H9 (cell line): Measurements from ENCODE around the gene TP53BP1. TPM values are rescaled to one million over a fixed set of nuclear protein-coding genes. Genes with fewer than 3 reads are reported as not detected.

ENCODE experiments used
- DNase-seq: peaks from one replicate; pipeline ENCODE4 v3.0.0-alpha.2; 2017
- H2AFZ ChIP-seq: one replicate; pipeline ENCODE4 v1.6.1; 2013; ENCODE audit warnings: mild to moderate bottlenecking, low read length, control low read depth, moderate library complexity
- H2AK5ac ChIP-seq: 2 replicates; pipeline ENCODE4 v1.6.1; 2013; ENCODE audit warnings: low read length, control low read depth, mixed read lengths; ENCODE audit not compliant: insufficient read length
- H2BK120ac ChIP-seq: one replicate; pipeline ENCODE4 v1.6.1; 2013; ENCODE audit warnings: low read depth, mild to moderate bottlenecking, low read length, control low read depth, inconsistent platforms; ENCODE audit not compliant: poor library complexity, severe bottlenecking
- H2BK12ac ChIP-seq: 2 replicates; pipeline ENCODE4 v1.6.1; 2013; ENCODE audit warnings: low read length, control low read depth, mixed read lengths, low read depth; ENCODE audit not compliant: insufficient read length
- H2BK15ac ChIP-seq: 2 replicates; pipeline ENCODE4 v1.6.1; 2013; ENCODE audit warnings: low read depth, low read length, control low read depth
- H2BK20ac ChIP-seq: one replicate; pipeline ENCODE4 v1.6.1; 2013; ENCODE audit warnings: low read depth, mild to moderate bottlenecking, low read length, control low read depth, inconsistent platforms; ENCODE audit not compliant: poor library complexity, severe bottlenecking
- H2BK5ac ChIP-seq: 2 replicates; pipeline ENCODE4 v1.6.1; 2013; ENCODE audit warnings: low read length, control low read depth, mixed read lengths; ENCODE audit not compliant: insufficient read length
- H3K14ac ChIP-seq: 2 replicates; pipeline ENCODE4 v1.6.1; 2013; ENCODE audit warnings: low read length, control low read depth; ENCODE audit not compliant: insufficient read depth
- H3K18ac ChIP-seq: 2 replicates; pipeline ENCODE4 v1.6.1; 2013; ENCODE audit warnings: low read depth, mild to moderate bottlenecking, mixed read lengths, low read length, control low read depth; ENCODE audit not compliant: insufficient read length
- H3K23ac ChIP-seq: 2 replicates; pipeline ENCODE4 v1.6.1; 2013; ENCODE audit warnings: low read length, control low read depth, mixed read lengths, low read depth; ENCODE audit not compliant: insufficient read length
- H3K23me2 ChIP-seq: 2 replicates; pipeline ENCODE4 v1.6.1; 2013; ENCODE audit warnings: low read depth, mild to moderate bottlenecking, mixed read lengths, low read length, control low read depth; ENCODE audit not compliant: insufficient read length, poor library complexity, severe bottlenecking
- H3K27ac ChIP-seq: 2 replicates; pipeline ENCODE4 v1.5.1; 2013; ENCODE audit warnings: low read length, control low read depth, mixed read lengths, low read depth; ENCODE audit not compliant: insufficient read length
- H3K27me3 ChIP-seq: 2 replicates; pipeline ENCODE4 v1.6.1; 2013; ENCODE audit warnings: low read length, control low read depth, inconsistent platforms; ENCODE audit not compliant: insufficient read depth
- H3K4ac ChIP-seq: 2 replicates; pipeline ENCODE4 v1.6.1; 2013; ENCODE audit warnings: low read depth, mild to moderate bottlenecking, control low read depth, inconsistent platforms, low read length, moderate library complexity
- H3K4me1 ChIP-seq: 2 replicates; pipeline ENCODE4 v1.6.1; 2013; ENCODE audit warnings: low read length, control low read depth, inconsistent platforms; ENCODE audit not compliant: insufficient read depth
- H3K4me2 ChIP-seq: 2 replicates; pipeline ENCODE4 v1.6.1; 2013; ENCODE audit warnings: low read length, control low read depth, mixed read lengths; ENCODE audit not compliant: insufficient read length, insufficient read depth
- H3K56ac ChIP-seq: 2 replicates; pipeline ENCODE4 v1.6.1; 2013; ENCODE audit warnings: low read depth, mild to moderate bottlenecking, mixed read lengths, low read length, control low read depth; ENCODE audit not compliant: insufficient read length
- H3K79me1 ChIP-seq: 2 replicates; pipeline ENCODE4 v1.6.1; 2013; ENCODE audit warnings: low read depth, mild to moderate bottlenecking, moderate library complexity, low read length, control low read depth, inconsistent platforms; ENCODE audit not compliant: insufficient read depth, poor library complexity, severe bottlenecking
- H3K79me2 ChIP-seq: 2 replicates; pipeline ENCODE4 v1.6.1; 2013; ENCODE audit warnings: low read length, control low read depth, inconsistent platforms; ENCODE audit not compliant: insufficient read depth
- H3K9ac ChIP-seq: 2 replicates; pipeline ENCODE4 v1.6.1; 2013; ENCODE audit warnings: low read length, control low read depth, mixed read lengths; ENCODE audit not compliant: insufficient read length; ENCODE audit errors: extremely low read depth
- H3K9me3 ChIP-seq: one replicate; pipeline ENCODE4 v1.6.1; 2013; ENCODE audit warnings: low read depth, low read length, inconsistent platforms; ENCODE audit not compliant: control insufficient read depth
- H3T11ph ChIP-seq: one replicate; pipeline ENCODE4 v1.6.1; 2013; ENCODE audit warnings: mild to moderate bottlenecking, low read length, control low read depth, inconsistent platforms
- H4K20me1 ChIP-seq: one replicate; pipeline ENCODE4 v1.6.1; 2013; ENCODE audit not compliant: control insufficient read depth, insufficient read length, insufficient read depth
- H4K5ac ChIP-seq: 2 replicates; pipeline ENCODE4 v1.6.1; 2013; ENCODE audit warnings: low read depth, mild to moderate bottlenecking, mixed read lengths, low read length, control low read depth; ENCODE audit not compliant: insufficient read length
- H4K8ac ChIP-seq: replicated peaks from 2 replicates; pipeline ENCODE4 v1.6.1; 2013; ENCODE audit warnings: low read length, control low read depth, mixed read lengths, low read depth; ENCODE audit not compliant: insufficient read length
- H4K91ac ChIP-seq: 2 replicates; pipeline ENCODE4 v1.6.1; 2013; ENCODE audit warnings: low read depth, mild to moderate bottlenecking, moderate library complexity, mixed read lengths, low read length, control low read depth; ENCODE audit not compliant: insufficient read length
- H3K27ac Mint-ChIP-seq, 3 experiments: 2 replicates in 2 of 3; 3 replicates in 1 of 3; pipeline ENCODE4 v1.8.0; 2020 to 2021; ENCODE audit warnings: mixed read lengths in 3 of 3, mild to moderate bottlenecking in 1 of 3, moderate library complexity in 1 of 3
- H3K27me3 Mint-ChIP-seq: 2 replicates; pipeline ENCODE4 v1.8.0; 2021; ENCODE audit warnings: low read depth, mild to moderate bottlenecking, moderate library complexity, mixed read lengths
- H3K36me3 Mint-ChIP-seq, 3 experiments: 2 replicates in 2 of 3; 3 replicates in 1 of 3; pipeline ENCODE4 v1.8.0; 2020 to 2021; ENCODE audit warnings: low read depth in 3 of 3, mixed read lengths in 3 of 3; ENCODE audit not compliant: insufficient read depth in 1 of 3
- H3K4me1 Mint-ChIP-seq, 2 experiments: 2 replicates each; pipeline ENCODE4 v1.8.0; 2020; ENCODE audit warnings: mixed read lengths in 2 of 2
- H3K4me3 Mint-ChIP-seq, 2 experiments: 2 replicates in 1 of 2; 3 replicates in 1 of 2; pipeline ENCODE4 v1.8.0; 2020 to 2021; ENCODE audit warnings: mild to moderate bottlenecking in 2 of 2, mixed read lengths in 2 of 2, moderate library complexity in 1 of 2
- H3K9me3 Mint-ChIP-seq, 2 experiments: 2 replicates in 1 of 2; 3 replicates in 1 of 2; pipeline ENCODE4 v1.8.0; 2020; ENCODE audit warnings: mild to moderate bottlenecking in 2 of 2, mixed read lengths in 2 of 2, moderate library complexity in 1 of 2
- CTCF ChIP-seq: fragments of 200-600 bp; sonication (generic); conservative IDR thresholded peaks from 3 replicates; pipeline ENCODE4 v1.8.0; 2021; ENCODE audit warnings: antibody characterized with exemption, mild to moderate bottlenecking
- WGBS: extraction: QIAGEN DNeasy Blood & Tissue Kit; methylation state at CpG from one replicate; pipeline ENCODE4 v1.1.7; 2013; ENCODE audit warnings: missing lambda C conversion rate, low lambda C conversion rate, mixed read lengths; ENCODE audit not compliant: insufficient read length; ENCODE audit errors: extremely low coverage; 5-methylcytosine and 5-hydroxymethylcytosine counted together
- total RNA-seq: library from RNA; stranded (reverse); gene quantifications from 2 replicates; pipeline ENCODE4 v1.2.1, GENCODE V29; 2021

TP53BP1 gene
- total RNA-seq, 1 experiment from 2014 or later, result 81.5 TPM

GRCh38 chr15:43360821-43361220, 132.1 kb downstream of the TP53BP1 start:
- no peak for DNase-seq
- peaks cover 30% of the 10 kb centered on the region for H3K9me3 ChIP-seq
- no peaks in the 10 kb centered on the region for H3K79me1 ChIP-seq
- H3K56ac ChIP-seq, result no peak overlapping the region
- H3K4me1 ChIP-seq, result no peaks in the 10 kb centered on the region
- Mint-ChIP-seq H3K9me3 (peaks cover 33 to 47% of the 10 kb centered on the region in 2 experiments), H3K4me3 (no peak overlapping the region), H3K27ac (no peak overlapping the region), H3K4me1 (no peaks in the 10 kb centered on the region), H3K36me3 (peaks cover 76 to 79% (median 79%) of the 10 kb centered on the region in 3 experiments), H3K27me3 (no peaks in the 10 kb centered on the region)
- H3K23ac ChIP-seq, result no peak overlapping the region
- H3K9ac ChIP-seq, result no peak overlapping the region
- no peak overlapping the region for H3K4ac ChIP-seq
- no peak overlapping the region for H2BK15ac ChIP-seq
- H3K23me2 ChIP-seq, result no peaks in the 10 kb centered on the region
- H2BK20ac ChIP-seq, result no peak overlapping the region
- no peak overlapping the region for H2AK5ac ChIP-seq
- H2BK120ac ChIP-seq, result no peak overlapping the region
- H3K27me3 ChIP-seq, result no peaks in the 10 kb centered on the region
- no peak overlapping the region for H4K5ac ChIP-seq
- no peak overlapping the region for H4K91ac ChIP-seq
- no peak overlapping the region for H4K8ac ChIP-seq
- H3K27ac ChIP-seq, result no peak overlapping the region
- no peak overlapping the region for H3T11ph ChIP-seq
- no peaks in the 10 kb centered on the region for H3K79me2 ChIP-seq
- no CpG with 5 or more reads among the region's 4 CpGs for WGBS
- no peak for TF ChIP-seq CTCF
- H3K14ac ChIP-seq, result no peak overlapping the region
- H3K4me2 ChIP-seq, result no peak overlapping the region
- no peak overlapping the region for H3K18ac ChIP-seq
- H2AFZ ChIP-seq, result no peak overlapping the region
- no peaks in the 10 kb centered on the region for H4K20me1 ChIP-seq
- no peak overlapping the region for H2BK12ac ChIP-seq
- no peak overlapping the region for H2BK5ac ChIP-seq

Other genes with a start within 250 kb of the TP53BP1 start
- not detected in 2 replicates for gene TGM5, start 226.2 kb downstream of the TP53BP1 start, total RNA-seq
- not detected in 2 replicates for gene TGM7, start 190.9 kb downstream of the TP53BP1 start, total RNA-seq
- gene LCMT2, start 162.6 kb downstream of the TP53BP1 start, total RNA-seq, result 16.5 and 17.3 TPM in 2 replicates
- 46.7 and 52.5 TPM in 2 replicates for gene ZSCAN29, start 122.1 kb downstream of the TP53BP1 start, total RNA-seq
- 23.5 and 24.6 TPM in 2 replicates for gene TUBGCP4, start 122.1 kb downstream of the TP53BP1 start, total RNA-seq
- gene MAP1A, start 24.5 kb upstream of the TP53BP1 start, total RNA-seq, result 2.5 TPM in 2 replicates
- gene PPIP5K1, start 97.1 kb upstream of the TP53BP1 start, total RNA-seq, result 28.5 and 30.1 TPM in 2 replicates
- 31.0 and 36.7 TPM in 2 replicates for gene CKMT1B, start 100.9 kb upstream of the TP53BP1 start, total RNA-seq
- gene STRC, start 125.6 kb upstream of the TP53BP1 start, total RNA-seq, result 0.61 and 0.97 TPM in 2 replicates
- 1.6 and 4.6 TPM in 2 replicates for gene CATSPER2, start 155.7 kb upstream of the TP53BP1 start, total RNA-seq
- 35.5 and 38.4 TPM in 2 replicates for gene CKMT1A, start 200.7 kb upstream of the TP53BP1 start, total RNA-seq